Stimulated activated CD4-positive, alpha-beta T cell treated with anti-CD3 and anti-CD28 coated beads, Interleukin-1b, Interleukin-23, amount 100 ng/mL, for 4 hours (primary cell): ENCODE data around the gene HPSE2.

Experiments
- DNase-seq, 2 donors: peaks; one replicate each; pipeline ENCODE4 v3.0.0-alpha.2; 2020; ENCODE audit warnings: low read depth in 2 of 2

Gene HPSE2

DNA sequence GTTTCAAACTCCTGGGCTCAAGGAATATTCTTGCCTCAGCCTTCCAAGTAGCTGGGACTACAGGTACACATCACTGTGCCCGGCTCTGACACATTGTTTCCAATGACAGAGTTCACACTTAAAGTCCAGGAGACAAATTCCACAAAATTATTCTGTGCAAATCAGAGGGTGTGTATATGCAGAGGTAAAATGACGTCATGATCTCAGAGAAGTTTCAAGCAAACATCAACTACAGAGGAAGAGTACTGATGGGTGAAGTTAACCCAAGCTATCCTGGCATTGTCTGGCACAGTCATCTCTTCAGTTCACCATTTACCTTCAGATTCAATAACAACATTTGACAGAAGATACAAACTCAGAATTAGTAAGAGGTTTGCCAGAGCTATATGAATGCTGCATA, 388.9 kb downstream of the HPSE2 start:
- DNase-seq = no peak

DNA sequence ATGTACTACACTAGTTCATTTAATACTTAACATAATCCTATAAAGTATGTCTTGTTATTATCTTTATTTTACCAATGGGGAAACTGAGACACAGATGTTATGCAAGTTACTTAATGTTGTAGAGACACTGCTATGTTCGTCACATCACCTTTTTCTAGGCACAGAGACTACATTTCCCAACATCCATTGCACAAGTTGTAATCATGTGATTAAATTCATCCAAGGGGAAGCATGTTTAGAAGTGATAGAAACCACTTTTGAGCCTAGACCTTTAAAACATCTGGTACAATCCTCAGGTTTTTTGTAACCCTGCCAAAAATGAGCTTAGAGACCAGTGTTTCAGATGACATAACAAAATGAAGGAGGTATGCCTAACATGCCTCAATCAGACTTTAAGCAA, 402.1 kb downstream of the HPSE2 start:
- no peak for DNase-seq

GRCh38 chr10:98832738-98833137, 402.9 kb downstream of the HPSE2 start:
- DNase-seq = no peak

GRCh38 chr10:98832196-98832595, 403.5 kb downstream of the HPSE2 start:
- DNase-seq = no peak

DNA sequence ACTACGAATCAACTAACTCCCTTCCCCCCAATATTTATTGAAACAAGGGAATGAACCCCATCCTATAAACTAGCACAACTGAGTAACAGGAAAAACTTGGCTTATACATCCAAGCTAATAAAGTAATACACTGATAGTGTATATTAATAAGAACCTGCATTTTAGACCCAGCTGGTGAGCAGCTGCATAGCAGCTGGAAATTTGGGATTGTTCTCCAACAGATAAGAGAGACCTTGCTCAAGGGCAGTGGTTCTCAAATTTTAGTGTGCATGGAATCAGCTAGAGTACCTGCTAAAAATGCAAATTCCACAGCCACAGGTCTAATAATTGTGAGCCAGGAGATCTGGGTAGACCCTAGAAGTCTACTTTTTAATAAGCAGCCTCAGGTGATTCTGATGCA, 404.3 kb downstream of the HPSE2 start:
- no peak for DNase-seq

- no peak for DNase-seq
Measured at GRCh38 chr10:98825741-98826140, 409.9 kb downstream of the HPSE2 start.

GRCh38 chr10:98817396-98817795, 418.3 kb downstream of the HPSE2 start:
- DNase-seq = no peak

DNA sequence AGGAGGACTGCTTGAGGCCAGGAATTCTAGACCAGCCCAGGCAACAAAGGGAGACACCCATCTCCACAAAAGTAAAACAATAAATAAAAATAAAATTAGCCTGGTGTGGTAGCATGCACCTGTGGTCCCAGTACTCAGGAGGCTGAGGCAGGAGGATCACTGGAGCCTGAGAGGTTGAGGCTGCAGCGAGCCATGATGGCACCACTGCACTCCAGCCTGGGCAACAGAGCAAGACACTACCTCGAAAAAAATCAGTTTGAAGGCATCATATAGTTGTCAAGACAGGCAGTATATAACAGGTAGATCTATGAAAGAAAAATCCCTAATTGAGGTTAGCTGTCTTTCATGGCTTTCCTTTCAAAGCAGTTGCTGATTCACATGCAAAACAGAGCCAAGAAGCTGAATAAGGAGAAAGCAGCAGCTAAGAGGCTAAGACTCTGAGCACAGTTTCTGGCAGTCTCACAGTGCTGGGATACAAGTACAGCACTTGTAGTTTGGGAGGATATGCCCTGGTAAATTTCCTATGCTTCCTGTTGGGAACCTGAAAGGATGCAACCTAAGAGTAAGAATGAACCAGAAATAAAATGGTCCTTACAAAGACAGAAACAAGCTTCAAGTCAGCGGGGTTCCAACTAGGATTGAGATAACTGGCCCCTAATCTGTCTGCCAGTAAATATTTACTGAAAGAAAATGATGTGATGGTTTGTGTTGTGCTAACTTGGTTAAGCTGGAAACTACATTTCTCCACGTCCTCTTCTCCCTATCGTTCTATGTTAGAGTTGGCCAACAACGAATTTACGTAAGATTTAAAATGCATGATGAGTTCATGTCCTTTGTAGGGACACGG, 420.4 kb downstream of the HPSE2 start:
- no peak for DNase-seq

- DNase-seq = no peak
Measured at GRCh38 chr10:98814470-98814869, 421.2 kb downstream of the HPSE2 start.

DNA sequence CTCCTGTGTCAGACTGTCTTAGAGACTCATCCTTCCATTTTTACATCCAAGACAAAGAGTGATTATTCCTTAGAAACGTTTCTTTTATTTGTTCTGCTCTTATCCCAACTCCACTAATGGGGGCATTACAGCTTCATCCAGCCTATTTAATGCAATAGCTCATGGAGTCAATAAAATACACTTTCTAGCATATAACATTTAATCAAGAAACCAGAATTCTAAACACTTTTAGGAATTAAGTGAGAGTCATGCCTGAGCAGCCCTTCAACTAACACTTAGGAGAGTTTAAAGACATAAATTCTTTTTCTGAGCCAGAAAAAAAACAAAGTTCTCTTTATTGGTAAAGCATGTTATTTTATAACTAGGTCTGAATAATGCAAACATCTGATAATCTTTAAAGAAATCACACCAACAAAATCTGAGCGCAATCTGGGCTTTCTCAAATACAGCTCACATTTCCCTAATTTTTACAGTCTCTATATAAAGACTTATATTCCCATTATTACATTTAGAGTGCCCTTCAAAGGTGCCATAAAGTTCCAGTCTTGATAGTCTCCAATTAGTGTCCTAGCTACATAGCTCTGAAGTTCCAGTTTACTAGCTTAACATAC, 427.3 kb downstream of the HPSE2 start:
- no peak for DNase-seq

- no peak for DNase-seq
Measured at GRCh38 chr10:98800263-98800662, 435.4 kb downstream of the HPSE2 start.

- DNase-seq = no peak
Measured at GRCh38 chr10:98795467-98795866, 440.2 kb downstream of the HPSE2 start.

DNA sequence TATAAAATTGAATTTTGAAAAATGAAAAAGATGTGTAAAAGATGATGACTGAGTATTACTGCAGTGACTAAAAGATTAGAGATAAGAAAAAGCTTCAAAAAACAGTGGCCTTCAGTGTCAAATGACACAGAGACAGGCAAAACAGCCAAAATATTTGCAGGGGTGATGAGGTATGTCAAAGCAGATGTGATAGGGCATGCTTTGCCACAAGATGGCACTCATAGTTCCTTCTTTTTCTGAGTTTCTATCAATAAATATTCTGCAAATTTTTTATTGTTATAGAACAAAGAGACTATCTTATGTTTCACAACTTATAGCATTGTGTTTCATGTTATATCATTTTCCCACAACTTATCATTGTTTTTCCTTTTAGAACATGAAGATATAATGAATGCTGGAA, 444.8 kb downstream of the HPSE2 start:
- no peak for DNase-seq

DNA sequence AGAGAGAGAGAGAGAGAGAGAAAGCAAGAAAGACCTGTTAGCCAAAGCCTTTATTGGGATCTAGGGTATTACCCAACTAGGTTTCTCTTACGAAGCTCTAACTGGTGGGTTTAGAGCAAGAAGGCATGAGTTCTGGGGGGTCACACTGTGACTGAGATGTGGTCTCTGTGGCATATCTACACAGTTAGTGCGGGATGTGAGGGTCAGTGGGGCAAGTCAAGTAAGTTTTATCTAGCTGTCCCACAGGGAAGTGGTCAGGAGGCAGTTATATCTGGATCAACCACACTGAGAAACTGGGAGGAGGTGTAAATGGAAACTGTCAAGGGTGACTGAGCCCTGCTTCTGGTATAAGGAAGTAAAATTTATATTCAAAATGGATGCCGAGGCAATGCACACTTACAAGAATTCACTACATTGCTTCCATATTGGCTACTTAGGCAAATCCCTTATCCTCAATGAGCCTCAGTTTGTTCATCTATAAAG, 457.3 kb downstream of the HPSE2 start:
- no peak for DNase-seq

DNA sequence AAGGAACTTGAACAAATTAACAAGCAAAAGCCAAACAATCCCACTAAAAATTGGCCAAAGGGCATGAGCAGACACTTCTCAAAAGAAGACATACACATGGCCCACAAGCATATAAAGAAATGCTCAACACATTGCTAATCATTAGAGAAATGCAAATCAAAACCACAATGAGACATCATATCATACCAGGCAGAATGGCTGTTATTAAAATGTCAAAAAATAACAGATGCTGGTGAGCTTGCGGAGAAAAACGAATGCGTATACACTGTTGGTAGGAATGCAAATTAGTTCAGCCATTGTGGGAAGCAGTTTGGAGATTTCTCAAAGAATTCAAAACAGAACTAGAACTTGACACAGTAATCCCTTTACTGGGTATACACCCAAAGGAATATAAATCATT, 477.2 kb downstream of the HPSE2 start:
- no peak for DNase-seq

DNA sequence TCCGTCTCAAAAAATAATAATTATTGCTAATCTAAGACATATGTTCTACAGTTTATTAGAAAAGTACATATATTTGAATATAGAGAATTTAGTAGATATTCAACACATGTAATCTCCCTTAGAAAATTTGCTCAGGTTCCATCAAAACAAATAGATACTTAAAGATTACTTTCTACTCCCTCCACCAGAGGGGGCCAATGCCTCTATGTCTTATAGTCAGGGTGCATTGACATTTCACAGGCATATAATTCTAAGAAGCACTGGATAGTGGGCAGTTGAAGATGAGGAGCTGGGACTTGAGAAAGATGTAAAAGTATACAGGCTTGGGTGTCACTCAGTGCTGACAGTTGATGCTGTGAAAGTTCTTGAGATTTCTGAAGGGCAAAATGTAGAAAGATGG, 487.4 kb downstream of the HPSE2 start:
- no peak for DNase-seq

GRCh38 chr10:98745645-98746044, 490.0 kb downstream of the HPSE2 start:
- DNase-seq = no peak

GRCh38 chr10:98720551-98720950, 515.1 kb downstream of the HPSE2 start:
- DNase-seq = no peak

GRCh38 chr10:98713586-98713985, 522.1 kb downstream of the HPSE2 start:
- DNase-seq = no peak

GRCh38 chr10:98696516-98696915, 539.1 kb downstream of the HPSE2 start:
- DNase-seq = no peak

DNA sequence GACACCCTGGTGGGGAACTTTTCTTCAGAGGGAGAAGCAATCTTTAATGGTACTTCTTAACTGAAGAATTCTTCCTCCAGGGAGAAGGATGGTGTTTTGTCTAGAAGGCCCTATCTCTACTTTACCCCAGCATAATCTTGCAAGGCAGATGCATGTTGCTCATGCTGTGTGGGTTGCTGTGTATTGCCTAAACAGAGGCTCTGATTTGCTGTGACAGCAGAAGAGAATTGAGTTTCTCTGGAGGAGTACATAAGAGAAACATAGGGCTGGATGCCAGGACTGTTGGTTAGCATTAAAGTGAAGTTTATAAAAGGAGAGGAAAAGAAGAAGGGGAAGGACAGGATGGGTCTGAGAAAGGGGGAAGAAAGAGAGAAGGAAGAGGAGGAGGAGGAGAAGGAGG, 540.8 kb downstream of the HPSE2 start:
- DNase-seq = no peak

- no peak for DNase-seq
Measured at GRCh38 chr10:98694014-98694413, 541.6 kb downstream of the HPSE2 start.

DNA sequence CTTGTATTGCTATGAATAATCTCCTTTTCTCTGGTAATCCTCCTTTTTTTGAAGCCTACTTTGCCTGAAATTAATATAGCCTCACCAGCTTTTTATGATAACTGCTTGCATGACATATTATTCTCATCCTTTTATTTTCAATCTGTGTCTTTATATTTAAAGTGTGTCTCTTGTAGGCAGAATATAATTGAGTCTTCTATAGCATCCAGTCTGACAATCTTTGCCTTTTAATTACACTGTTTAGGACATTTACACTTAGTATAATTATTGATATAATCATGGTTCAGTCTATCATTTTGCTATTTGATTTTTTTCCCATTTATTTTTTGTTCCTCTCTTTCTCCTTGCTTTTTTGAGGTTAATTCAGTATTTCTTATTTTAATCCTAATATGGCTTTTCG, 548.0 kb downstream of the HPSE2 start:
- DNase-seq = no peak
